LNCaP clone FGC (cell line): ENCODE results near the gene CSNK1D.

Source experiments
- DNase-seq: peaks from one replicate; pipeline ENCODE4 v3.0.0-alpha.2; 2011; ENCODE audit warnings: low read depth
- H3K4me3 ChIP-seq: 2 replicates; pipeline ENCODE4 v1.5.1; 2011; ENCODE audit warnings: mild to moderate bottlenecking, low read depth, low read length, control low read depth
- TF ChIP-seq, protein P1 (sequence below): IDR thresholded peaks from 2 replicates; pipeline ENCODE4 v1.5.1; 2012; ENCODE audit warnings: mild to moderate bottlenecking; ENCODE audit not compliant: control insufficient read depth, insufficient read depth; ENCODE audit errors: extremely low read depth

Gene CSNK1D

DNA sequence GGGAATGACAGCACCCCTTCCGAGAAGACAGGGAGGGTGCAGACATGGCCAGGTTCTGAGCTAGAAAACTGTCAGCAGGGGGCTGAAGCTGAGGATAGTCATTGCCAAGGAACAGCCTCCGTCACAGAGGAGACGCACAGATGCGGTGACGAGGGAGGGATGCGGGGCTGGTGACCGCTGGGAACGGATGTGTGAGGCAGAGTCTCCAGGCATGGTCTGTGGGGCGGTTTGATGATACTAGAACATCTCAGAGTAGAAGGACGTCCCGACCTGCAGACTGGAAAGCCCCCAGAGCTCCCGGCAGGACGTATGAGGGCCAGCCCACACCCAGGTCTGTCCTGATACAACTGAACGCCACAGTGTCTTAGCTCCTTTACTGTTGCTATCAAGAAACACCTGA lies 1.8 kb upstream of the CSNK1D start:
- TF ChIP-seq, protein P1, sequence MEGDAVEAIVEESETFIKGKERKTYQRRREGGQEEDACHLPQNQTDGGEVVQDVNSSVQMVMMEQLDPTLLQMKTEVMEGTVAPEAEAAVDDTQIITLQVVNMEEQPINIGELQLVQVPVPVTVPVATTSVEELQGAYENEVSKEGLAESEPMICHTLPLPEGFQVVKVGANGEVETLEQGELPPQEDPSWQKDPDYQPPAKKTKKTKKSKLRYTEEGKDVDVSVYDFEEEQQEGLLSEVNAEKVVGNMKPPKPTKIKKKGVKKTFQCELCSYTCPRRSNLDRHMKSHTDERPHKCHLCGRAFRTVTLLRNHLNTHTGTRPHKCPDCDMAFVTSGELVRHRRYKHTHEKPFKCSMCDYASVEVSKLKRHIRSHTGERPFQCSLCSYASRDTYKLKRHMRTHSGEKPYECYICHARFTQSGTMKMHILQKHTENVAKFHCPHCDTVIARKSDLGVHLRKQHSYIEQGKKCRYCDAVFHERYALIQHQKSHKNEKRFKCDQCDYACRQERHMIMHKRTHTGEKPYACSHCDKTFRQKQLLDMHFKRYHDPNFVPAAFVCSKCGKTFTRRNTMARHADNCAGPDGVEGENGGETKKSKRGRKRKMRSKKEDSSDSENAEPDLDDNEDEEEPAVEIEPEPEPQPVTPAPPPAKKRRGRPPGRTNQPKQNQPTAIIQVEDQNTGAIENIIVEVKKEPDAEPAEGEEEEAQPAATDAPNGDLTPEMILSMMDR = no peak

DNA sequence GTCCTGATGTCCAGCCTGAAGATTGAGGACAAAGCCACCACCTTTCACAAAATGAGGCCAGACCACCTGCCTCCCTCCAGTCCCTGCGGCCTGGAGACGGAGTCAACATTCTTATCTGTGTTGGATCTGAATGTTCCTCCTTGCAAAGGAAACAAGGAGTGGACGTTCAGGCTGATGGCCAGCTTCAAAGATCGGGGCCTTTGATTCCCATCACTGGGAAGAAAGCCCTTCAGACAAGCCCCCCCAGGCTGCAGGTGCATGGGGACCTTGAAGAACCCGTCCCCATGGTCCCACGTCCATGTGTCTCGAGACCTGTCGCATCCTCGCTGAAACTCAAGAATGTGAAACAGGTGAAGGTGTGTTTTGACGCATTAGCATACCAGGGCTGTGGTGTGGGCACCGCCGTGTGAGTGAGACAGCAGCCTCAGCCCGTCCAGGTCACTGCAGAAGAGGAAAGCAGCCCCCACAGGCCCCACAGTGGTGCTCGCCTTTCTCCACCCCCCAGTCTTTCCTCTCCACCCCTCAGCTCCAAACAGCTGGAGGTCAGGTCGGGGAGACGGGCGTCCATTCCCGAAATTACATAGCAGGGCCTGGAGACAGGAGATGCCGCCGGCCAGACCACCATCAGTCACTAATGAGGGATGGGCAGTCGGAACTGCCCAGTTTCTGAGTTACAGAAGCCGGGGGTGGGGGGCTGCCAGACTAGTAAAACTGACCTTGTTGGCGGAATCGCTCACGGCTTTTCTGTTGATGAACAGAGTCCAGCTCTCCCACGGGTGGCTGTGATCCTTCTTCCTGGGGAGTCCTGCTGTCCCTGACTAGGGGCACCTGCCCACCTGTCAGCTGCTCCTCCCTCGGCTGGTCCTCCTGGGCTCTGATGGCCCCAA lies 877 bp upstream of the CSNK1D start:
- peak overlapping the region; percentile 64 for H3K4me3 ChIP-seq
- TF ChIP-seq, protein P1 = no peak
- DNase-seq = no peak

More for the DNA sequence above, 1.8 kb upstream of the CSNK1D start:
- DNase-seq = no peak
- H3K4me3 ChIP-seq = no peak overlapping the region

DNA sequence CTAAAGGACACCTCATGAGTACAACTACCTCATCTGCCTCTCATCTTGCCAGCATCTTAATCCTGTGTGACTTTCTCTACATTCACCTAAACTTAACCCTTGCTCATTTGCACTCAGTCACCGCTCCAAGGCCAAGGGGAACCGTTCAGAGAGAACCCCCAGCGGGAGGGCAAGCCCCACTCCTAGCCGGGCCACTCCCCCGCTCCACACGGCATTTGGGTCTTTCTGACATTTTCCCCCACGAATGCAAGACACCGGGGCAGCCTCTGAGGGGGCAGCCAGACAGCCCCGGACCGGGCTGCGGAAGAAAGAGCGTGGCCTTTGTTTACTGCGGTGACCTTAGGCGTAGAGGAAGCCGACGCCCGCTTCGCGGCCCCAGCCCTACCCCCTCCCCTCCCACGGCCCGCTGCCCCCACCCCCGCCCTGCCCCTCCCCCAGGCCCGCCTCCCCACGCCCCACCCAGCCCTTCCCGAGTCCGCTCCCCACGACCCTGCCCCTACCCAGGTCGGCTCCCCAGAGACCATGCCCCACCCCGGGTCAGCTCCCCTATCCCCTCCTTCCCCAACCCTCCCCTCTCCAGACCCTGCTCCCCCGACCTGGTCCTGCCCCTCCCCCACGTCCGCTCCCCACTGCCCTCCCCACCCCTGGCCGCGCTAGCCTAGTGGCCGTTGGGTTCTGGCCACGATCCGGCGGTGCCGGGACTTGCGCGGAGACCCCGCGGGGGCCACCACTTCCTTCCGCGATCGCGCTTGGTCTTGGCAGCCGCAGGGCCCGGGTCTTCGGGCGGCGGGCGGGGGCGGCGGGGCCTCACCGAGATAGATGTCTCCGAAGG lies 789 bp downstream of the CSNK1D start:
- peak overlapping the region; percentile 64 for H3K4me3 ChIP-seq
- TF ChIP-seq, protein P1 = no peak
- DNase-seq = no peak

DNA sequence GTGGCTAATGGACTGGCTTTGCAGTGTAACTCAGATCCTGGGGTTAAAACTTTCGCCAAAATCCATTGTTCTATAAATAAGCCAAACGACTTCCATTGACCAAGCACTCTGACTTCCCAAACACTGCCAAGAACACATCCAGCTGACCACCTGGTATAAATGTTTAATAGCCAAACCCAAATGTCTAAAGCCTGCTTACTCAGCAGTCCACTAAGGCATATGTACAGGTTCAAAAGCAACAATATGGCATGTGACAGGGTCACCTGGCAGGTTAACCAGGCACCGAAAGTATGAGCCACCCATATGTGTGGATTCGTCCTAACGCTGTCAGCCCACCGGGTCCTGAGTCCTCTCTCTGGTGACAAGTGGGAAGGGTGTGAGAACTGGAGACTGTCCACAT lies 2.1 kb downstream of the CSNK1D start:
- no peak for DNase-seq
- TF ChIP-seq, protein P1 = no peak
- peak overlapping the region; percentile 64; the same call in 1 of the 2 replicates for H3K4me3 ChIP-seq

DNA sequence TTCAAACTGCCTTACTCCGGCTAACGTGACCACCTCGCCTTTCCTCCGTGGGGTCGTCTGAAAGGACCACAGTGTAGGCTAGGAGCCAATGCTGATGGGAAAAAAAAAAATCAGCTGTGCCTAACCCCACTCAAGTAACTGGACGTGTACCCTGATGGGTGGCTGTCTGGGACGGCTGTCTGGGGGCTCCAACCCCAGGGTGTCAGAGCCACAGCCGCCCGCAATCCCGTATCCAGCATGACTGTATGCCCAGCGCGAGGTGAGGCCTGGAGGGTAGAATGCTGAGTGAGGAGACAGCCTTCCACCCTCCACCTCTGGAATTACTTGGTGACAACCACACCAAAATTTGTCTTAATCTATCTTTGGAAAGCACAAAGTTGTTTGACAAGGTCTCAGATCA lies 2.8 kb downstream of the CSNK1D start:
- no peak overlapping the region for H3K4me3 ChIP-seq
- DNase-seq = no peak
- TF ChIP-seq, protein P1 = no peak

DNA sequence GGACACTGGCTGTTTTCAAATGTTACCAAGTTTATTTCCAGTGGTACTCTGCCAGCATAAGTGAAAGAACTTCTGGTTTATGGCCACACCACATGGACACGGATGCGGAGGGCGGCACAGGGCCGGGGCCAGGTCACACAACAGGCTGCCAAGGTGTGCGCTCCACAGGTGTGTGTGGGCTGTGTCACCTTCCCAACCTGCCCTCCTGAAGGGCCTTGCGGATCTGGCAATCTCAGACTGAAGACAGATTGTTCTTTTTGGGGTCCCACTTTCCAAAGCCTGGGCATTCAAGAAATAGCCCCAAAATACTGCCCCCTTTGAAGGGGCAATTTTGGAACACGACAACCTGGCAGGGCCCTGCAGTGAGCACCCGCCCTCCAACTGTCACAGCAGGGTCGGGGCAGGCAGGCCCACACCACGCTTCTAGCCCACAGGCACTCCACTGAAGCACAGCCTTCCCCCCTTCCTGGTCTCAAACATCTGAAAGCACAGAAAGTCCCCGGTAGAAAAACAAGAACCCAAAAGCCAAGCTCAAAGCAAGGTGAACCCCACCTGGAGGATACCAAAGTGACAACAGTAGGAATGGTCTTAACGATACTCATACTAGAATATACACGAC lies 3.5 kb downstream of the CSNK1D start:
- TF ChIP-seq, protein P1 = no peak
- no peak for DNase-seq
- peak overlapping the region; percentile 5; the same call in 1 of the 2 replicates for H3K4me3 ChIP-seq
